ENCODE measurements around the gene DNMT1. TPM values are rescaled to one million over a fixed set of nuclear protein-coding genes. Genes with fewer than 3 reads are reported as not detected.
A peak's percentile ranks its signal among the peaks of the same experiment; 100 is the strongest.

The DNMT1 gene
- total RNA-seq, 1 experiment from 2014 or later, result 210 TPM

DNA sequence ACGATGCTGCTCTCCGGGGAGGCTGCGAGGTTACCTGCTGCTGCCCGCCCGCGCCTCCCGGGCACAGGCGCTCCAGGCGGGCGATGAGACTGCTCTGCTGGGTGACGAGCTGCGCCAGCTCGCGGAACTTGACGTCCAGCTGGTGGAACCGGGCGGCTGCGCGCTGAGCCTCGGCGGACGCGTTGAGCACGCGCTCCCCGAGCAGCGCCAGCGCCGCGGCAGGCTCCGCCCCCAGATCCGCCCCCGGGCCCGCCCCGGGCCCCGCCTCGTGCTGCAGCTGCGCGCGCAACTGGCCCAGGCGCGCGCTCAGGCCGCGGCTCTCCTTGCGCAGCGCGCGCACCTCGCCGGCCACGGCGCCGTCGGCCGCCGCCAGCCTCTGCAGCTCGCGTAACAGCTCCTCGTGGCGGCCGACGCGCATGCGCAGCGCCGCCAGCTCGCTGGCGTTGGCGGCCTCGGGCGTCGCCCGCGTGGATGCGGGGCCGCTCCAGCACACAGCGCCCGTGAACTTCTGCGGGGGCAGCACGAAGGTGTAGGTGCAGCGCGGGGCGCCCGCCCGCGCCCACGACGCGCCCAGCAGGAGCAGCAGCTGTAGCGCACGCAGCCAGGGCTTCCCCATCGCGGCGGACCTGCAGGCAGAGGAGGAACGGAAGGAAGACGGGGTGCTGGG, 98.7 kb downstream of the DNMT1 start (continued):
- TF ChIP-seq, protein P1, sequence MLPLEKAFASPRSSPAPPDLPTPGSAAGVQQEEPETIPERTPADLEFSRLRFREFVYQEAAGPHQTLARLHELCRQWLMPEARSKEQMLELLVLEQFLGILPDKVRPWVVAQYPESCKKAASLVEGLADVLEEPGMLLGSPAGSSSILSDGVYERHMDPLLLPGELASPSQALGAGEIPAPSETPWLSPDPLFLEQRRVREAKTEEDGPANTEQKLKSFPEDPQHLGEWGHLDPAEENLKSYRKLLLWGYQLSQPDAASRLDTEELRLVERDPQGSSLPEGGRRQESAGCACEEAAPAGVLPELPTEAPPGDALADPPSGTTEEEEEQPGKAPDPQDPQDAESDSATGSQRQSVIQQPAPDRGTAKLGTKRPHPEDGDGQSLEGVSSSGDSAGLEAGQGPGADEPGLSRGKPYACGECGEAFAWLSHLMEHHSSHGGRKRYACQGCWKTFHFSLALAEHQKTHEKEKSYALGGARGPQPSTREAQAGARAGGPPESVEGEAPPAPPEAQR (CRISPR knock-in tag; IDR thresholded peaks at IDR 0.05), result no peak
- TF ChIP-seq CBFB (CRISPR knock-in tag; IDR thresholded peaks at IDR 0.05; ENCODE audit: low read depth) (no peak), ZNF263 (CRISPR knock-in tag; IDR thresholded peaks at IDR 0.05; ENCODE audit: low read depth) (0 out of 2 replicates have a peak, but pooled peaks have one; percentile 21), NR1H2 (CRISPR knock-in tag; IDR thresholded peaks at IDR 0.05) (no peak), CREM (CRISPR knock-in tag; IDR thresholded peaks at IDR 0.05) (0 out of 2 replicates have a peak, but pooled peaks have one; percentile 85), SMAD4 (CRISPR knock-in tag; IDR thresholded peaks at IDR 0.05) (no peak), ZNF121 (CRISPR knock-in tag; IDR thresholded peaks at IDR 0.05) (no peak), NFE2L1 (CRISPR knock-in tag; IDR thresholded peaks at IDR 0.05) (0 out of 2 replicates have a peak, but pooled peaks have one; percentile 26), NFYB (CRISPR knock-in tag; conservative IDR thresholded peaks at IDR 0.05; ENCODE audit: low read depth) (peak; percentile 41; the same call in 1 of the 2 replicates), ZNF317 (CRISPR knock-in tag; IDR thresholded peaks at IDR 0.05; ENCODE audit: borderline replicate concordance, low read depth) (no peak), MXD4 (CRISPR knock-in tag; IDR thresholded peaks at IDR 0.05; ENCODE audit: borderline replicate concordance) (no peak)
- TF ChIP-seq, protein P2, sequence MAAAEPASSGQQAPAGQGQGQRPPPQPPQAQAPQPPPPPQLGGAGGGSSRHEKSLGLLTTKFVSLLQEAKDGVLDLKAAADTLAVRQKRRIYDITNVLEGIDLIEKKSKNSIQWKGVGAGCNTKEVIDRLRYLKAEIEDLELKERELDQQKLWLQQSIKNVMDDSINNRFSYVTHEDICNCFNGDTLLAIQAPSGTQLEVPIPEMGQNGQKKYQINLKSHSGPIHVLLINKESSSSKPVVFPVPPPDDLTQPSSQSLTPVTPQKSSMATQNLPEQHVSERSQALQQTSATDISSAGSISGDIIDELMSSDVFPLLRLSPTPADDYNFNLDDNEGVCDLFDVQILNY (CRISPR knock-in tag; IDR thresholded peaks at IDR 0.05), result peak; percentile 23; the same call in 1 of the 2 replicates
- TF ChIP-seq, protein P3, sequence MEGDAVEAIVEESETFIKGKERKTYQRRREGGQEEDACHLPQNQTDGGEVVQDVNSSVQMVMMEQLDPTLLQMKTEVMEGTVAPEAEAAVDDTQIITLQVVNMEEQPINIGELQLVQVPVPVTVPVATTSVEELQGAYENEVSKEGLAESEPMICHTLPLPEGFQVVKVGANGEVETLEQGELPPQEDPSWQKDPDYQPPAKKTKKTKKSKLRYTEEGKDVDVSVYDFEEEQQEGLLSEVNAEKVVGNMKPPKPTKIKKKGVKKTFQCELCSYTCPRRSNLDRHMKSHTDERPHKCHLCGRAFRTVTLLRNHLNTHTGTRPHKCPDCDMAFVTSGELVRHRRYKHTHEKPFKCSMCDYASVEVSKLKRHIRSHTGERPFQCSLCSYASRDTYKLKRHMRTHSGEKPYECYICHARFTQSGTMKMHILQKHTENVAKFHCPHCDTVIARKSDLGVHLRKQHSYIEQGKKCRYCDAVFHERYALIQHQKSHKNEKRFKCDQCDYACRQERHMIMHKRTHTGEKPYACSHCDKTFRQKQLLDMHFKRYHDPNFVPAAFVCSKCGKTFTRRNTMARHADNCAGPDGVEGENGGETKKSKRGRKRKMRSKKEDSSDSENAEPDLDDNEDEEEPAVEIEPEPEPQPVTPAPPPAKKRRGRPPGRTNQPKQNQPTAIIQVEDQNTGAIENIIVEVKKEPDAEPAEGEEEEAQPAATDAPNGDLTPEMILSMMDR (IDR thresholded peaks at IDR 0.05), result no peak

DNA sequence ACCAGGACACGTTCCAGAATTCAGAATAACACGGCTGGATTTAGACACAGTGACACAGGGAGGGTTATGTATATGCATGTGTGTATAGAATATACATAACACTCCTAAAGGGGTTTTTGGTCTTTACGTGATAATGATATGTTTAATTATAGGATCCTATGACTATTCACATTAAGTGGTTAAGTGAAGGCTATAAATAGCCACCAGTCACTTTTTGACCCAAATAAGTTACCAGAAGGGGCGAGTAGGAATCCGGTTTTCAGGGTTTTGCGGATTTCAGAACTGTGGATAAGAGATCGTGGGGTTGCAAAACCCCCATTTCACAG, 99.2 kb downstream of the DNMT1 start:
- peaks cover 2% of the 10 kb centered on the region; the same call in 1 of the 2 replicates for H3K4me1 Mint-ChIP-seq
- CTCF ChIA-PET, result interaction anchor here (0.7 to 3.0 kb wide), 10 partner anchors 11 to 165 kb away, joined by 3 to 23 read pairs (median 9); partner anchors contain the start of gene PPAN
- no peak overlapping the region for H3K4me3 Mint-ChIP-seq
- H3K9me3 Mint-ChIP-seq, result no peaks in the 10 kb centered on the region
- POLR2A ChIA-PET, result interaction anchor here (1.2 to 1.4 kb wide), 2 partner anchors 10 to 19 kb away, joined by 6 to 9 read pairs; partner anchors contain the start of gene PPAN
- H3K36me3 Mint-ChIP-seq, result peaks cover 9% of the 10 kb centered on the region
- no peak for DNase-seq (ENCODE audit: low spot score)
- peaks cover 62% of the 10 kb centered on the region for H3K27me3 Mint-ChIP-seq (ENCODE audit: low read depth)
- no peak for ATAC-seq
- TF ChIP-seq IRF2 (CRISPR knock-in tag; IDR thresholded peaks at IDR 0.05; ENCODE audit: borderline replicate concordance, low read depth) (no peak), ZBTB21 (CRISPR knock-in tag; IDR thresholded peaks at IDR 0.05; ENCODE audit: borderline replicate concordance) (no peak), TCF7 (CRISPR knock-in tag; IDR thresholded peaks at IDR 0.05; ENCODE audit: low read depth) (no peak), PRRX2 (CRISPR knock-in tag; IDR thresholded peaks at IDR 0.05) (no peak), NFYB (CRISPR knock-in tag; conservative IDR thresholded peaks at IDR 0.05; ENCODE audit: low read depth) (no peak), GRHL2 (CRISPR knock-in tag; IDR thresholded peaks at IDR 0.05; ENCODE audit: insufficient replicate concordance, severe bottlenecking) (no peak)
- TF ChIP-seq, protein P4, sequence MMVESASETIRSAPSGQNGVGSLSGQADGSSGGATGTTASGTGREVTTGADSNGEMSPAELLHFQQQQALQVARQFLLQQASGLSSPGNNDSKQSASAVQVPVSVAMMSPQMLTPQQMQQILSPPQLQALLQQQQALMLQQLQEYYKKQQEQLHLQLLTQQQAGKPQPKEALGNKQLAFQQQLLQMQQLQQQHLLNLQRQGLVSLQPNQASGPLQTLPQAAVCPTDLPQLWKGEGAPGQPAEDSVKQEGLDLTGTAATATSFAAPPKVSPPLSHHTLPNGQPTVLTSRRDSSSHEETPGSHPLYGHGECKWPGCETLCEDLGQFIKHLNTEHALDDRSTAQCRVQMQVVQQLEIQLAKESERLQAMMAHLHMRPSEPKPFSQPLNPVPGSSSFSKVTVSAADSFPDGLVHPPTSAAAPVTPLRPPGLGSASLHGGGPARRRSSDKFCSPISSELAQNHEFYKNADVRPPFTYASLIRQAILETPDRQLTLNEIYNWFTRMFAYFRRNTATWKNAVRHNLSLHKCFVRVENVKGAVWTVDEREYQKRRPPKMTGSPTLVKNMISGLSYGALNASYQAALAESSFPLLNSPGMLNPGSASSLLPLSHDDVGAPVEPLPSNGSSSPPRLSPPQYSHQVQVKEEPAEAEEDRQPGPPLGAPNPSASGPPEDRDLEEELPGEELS (CRISPR knock-in tag; IDR thresholded peaks at IDR 0.05), result no peak
- TF ChIP-seq, protein P5, sequence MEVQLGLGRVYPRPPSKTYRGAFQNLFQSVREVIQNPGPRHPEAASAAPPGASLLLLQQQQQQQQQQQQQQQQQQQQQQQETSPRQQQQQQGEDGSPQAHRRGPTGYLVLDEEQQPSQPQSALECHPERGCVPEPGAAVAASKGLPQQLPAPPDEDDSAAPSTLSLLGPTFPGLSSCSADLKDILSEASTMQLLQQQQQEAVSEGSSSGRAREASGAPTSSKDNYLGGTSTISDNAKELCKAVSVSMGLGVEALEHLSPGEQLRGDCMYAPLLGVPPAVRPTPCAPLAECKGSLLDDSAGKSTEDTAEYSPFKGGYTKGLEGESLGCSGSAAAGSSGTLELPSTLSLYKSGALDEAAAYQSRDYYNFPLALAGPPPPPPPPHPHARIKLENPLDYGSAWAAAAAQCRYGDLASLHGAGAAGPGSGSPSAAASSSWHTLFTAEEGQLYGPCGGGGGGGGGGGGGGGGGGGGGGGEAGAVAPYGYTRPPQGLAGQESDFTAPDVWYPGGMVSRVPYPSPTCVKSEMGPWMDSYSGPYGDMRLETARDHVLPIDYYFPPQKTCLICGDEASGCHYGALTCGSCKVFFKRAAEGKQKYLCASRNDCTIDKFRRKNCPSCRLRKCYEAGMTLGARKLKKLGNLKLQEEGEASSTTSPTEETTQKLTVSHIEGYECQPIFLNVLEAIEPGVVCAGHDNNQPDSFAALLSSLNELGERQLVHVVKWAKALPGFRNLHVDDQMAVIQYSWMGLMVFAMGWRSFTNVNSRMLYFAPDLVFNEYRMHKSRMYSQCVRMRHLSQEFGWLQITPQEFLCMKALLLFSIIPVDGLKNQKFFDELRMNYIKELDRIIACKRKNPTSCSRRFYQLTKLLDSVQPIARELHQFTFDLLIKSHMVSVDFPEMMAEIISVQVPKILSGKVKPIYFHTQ (CRISPR knock-in tag; IDR thresholded peaks at IDR 0.05), result no peak
- TF ChIP-seq, protein P1 (CRISPR knock-in tag; IDR thresholded peaks at IDR 0.05), result no peak
- TF ChIP-seq, protein P2 (CRISPR knock-in tag; IDR thresholded peaks at IDR 0.05), result no peak
- H3K27ac Mint-ChIP-seq, result no peak overlapping the region

Measured in WTC11 (cell line).